ENCODE measurements around the gene SPATS2L.

SPATS2L gene, protein sequence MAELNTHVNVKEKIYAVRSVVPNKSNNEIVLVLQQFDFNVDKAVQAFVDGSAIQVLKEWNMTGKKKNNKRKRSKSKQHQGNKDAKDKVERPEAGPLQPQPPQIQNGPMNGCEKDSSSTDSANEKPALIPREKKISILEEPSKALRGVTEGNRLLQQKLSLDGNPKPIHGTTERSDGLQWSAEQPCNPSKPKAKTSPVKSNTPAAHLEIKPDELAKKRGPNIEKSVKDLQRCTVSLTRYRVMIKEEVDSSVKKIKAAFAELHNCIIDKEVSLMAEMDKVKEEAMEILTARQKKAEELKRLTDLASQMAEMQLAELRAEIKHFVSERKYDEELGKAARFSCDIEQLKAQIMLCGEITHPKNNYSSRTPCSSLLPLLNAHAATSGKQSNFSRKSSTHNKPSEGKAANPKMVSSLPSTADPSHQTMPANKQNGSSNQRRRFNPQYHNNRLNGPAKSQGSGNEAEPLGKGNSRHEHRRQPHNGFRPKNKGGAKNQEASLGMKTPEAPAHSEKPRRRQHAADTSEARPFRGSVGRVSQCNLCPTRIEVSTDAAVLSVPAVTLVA

GRCh38 chr2:200306196-200306930, at the start of gene SPATS2L:
SPATS2L (plus strand) TSS chr2:200306693; CDS start chr2:200389245, 82,552 bp downstream.
- peak; percentile 40 for ATAC-seq (ENCODE audit: low read depth)
- H3K4me3 ChIP-seq (ENCODE audit: severe bottlenecking), result peak within 1 kb of the TSS; percentile 85
- peak within 1 kb of the TSS; percentile 87 for H3K27ac ChIP-seq (ENCODE audit: poor library complexity, severe bottlenecking)
- H3K4me1 ChIP-seq (ENCODE audit: insufficient read depth, poor library complexity, severe bottlenecking), result peaks cover 54% of the 10 kb centered on the region
- no peak for TF ChIP-seq CTCF (IDR thresholded peaks at IDR 0.05; ENCODE audit: poor library complexity, severe bottlenecking)
- H3K27me3 ChIP-seq (ENCODE audit: insufficient read depth, poor library complexity, severe bottlenecking), result no peaks in the 10 kb centered on the region
- H3K36me3 ChIP-seq (ENCODE audit: low read depth), result no peaks in the 10 kb centered on the region
- H3K9me3 ChIP-seq (ENCODE audit: severe bottlenecking), result no peaks in the 10 kb centered on the region
- DNase-seq (ENCODE audit: low spot score), result peak; percentile 78

- Histone ChIP-seq H3K9me3 (ENCODE audit: severe bottlenecking) (no peaks in the 10 kb centered on the region), H3K36me3 (ENCODE audit: low read depth) (no peaks in the 10 kb centered on the region), H3K4me1 (ENCODE audit: insufficient read depth, poor library complexity, severe bottlenecking) (peaks cover 15% of the 10 kb centered on the region), H3K4me3 (ENCODE audit: severe bottlenecking) (no peak overlapping the region), H3K27me3 (ENCODE audit: insufficient read depth, poor library complexity, severe bottlenecking) (no peaks in the 10 kb centered on the region), H3K27ac (ENCODE audit: poor library complexity, severe bottlenecking) (no peak overlapping the region)
- TF ChIP-seq CTCF (IDR thresholded peaks at IDR 0.05; ENCODE audit: poor library complexity, severe bottlenecking), result no peak
- ATAC-seq (ENCODE audit: low read depth) (no peak), DNase-seq (ENCODE audit: low spot score) (no peak)
Observed at GRCh38 chr2:200257570-200257969, 48.9 kb upstream of the SPATS2L start.

- H3K4me1 ChIP-seq (ENCODE audit: insufficient read depth, poor library complexity, severe bottlenecking), result peaks cover 15% of the 10 kb centered on the region
- H3K27me3 ChIP-seq (ENCODE audit: insufficient read depth, poor library complexity, severe bottlenecking), result no peaks in the 10 kb centered on the region
- no peak for DNase-seq (ENCODE audit: low spot score)
- ATAC-seq (ENCODE audit: low read depth), result no peak
- TF ChIP-seq CTCF (IDR thresholded peaks at IDR 0.05; ENCODE audit: poor library complexity, severe bottlenecking), result no peak
- no peaks in the 10 kb centered on the region for H3K36me3 ChIP-seq (ENCODE audit: low read depth)
- H3K4me3 ChIP-seq (ENCODE audit: severe bottlenecking), result no peak overlapping the region
- H3K27ac ChIP-seq (ENCODE audit: poor library complexity, severe bottlenecking), result no peak overlapping the region
- H3K9me3 ChIP-seq (ENCODE audit: severe bottlenecking), result no peaks in the 10 kb centered on the region
Observed at GRCh38 chr2:200258081-200258480, 48.4 kb upstream of the SPATS2L start.

- H3K27ac ChIP-seq (ENCODE audit: poor library complexity, severe bottlenecking), result peak overlapping the region; percentile 42
- no peak for TF ChIP-seq CTCF (IDR thresholded peaks at IDR 0.05; ENCODE audit: poor library complexity, severe bottlenecking)
- no peaks in the 10 kb centered on the region for H3K36me3 ChIP-seq (ENCODE audit: low read depth)
- H3K4me1 ChIP-seq (ENCODE audit: insufficient read depth, poor library complexity, severe bottlenecking), result peaks cover 15% of the 10 kb centered on the region
- no peaks in the 10 kb centered on the region for H3K9me3 ChIP-seq (ENCODE audit: severe bottlenecking)
- H3K27me3 ChIP-seq (ENCODE audit: insufficient read depth, poor library complexity, severe bottlenecking), result no peaks in the 10 kb centered on the region
- DNase-seq (ENCODE audit: low spot score), result no peak
- ATAC-seq (ENCODE audit: low read depth), result peak; percentile 9; the same call in 2 of the 3 replicates
- no peak overlapping the region for H3K4me3 ChIP-seq (ENCODE audit: severe bottlenecking)
Observed at GRCh38 chr2:200258881-200259576, 47.5 kb upstream of the SPATS2L start.
